GM18951 (cell line): ENCODE measurements around the gene ISG20L2.

Source experiments
- POLR2A ChIP-seq: IDR thresholded peaks from 4 replicates; pipeline ENCODE4 v1.6.1; 2011; ENCODE audit warnings: mild to moderate bottlenecking; ENCODE audit not compliant: insufficient read length, insufficient read depth; ENCODE audit errors: extremely low read depth
- in situ Hi-C: fragments of 300-500 bp; cut with MboI; formaldehyde crosslinking; loops from one replicate; pipeline ENCODE4 v1.12.0; 2022; ENCODE audit warnings: low sequenced_read_pairs, mixed read lengths, inconsistent platforms; ENCODE audit not compliant: unreplicated experiment

ISG20L2 gene

DNA sequence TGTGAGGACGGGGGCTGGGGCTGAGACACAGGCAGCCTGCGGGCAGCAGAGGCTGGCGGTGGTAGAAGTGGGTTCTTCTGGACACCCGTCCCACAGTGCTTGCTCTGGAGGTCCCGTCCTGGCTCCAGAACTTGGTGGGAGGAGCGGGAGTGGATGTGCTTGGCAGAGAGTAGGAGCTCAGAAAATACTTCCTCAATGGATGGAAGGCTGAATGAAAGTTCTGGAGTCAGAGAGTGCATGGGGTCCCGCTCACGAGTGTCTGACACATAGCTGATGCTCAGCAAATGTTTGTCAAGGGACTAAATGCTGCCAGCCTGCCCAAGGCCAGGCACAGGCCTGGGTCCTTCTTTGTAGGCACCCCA lies 37.9 kb downstream of the ISG20L2 start:
- in situ Hi-C loops = loop anchor here (25.0 kb wide), 1 partner anchor 172 kb away; the partner anchor contains the start of genes INSRR and NTRK1
- TF ChIP-seq POLR2A = no peak

DNA sequence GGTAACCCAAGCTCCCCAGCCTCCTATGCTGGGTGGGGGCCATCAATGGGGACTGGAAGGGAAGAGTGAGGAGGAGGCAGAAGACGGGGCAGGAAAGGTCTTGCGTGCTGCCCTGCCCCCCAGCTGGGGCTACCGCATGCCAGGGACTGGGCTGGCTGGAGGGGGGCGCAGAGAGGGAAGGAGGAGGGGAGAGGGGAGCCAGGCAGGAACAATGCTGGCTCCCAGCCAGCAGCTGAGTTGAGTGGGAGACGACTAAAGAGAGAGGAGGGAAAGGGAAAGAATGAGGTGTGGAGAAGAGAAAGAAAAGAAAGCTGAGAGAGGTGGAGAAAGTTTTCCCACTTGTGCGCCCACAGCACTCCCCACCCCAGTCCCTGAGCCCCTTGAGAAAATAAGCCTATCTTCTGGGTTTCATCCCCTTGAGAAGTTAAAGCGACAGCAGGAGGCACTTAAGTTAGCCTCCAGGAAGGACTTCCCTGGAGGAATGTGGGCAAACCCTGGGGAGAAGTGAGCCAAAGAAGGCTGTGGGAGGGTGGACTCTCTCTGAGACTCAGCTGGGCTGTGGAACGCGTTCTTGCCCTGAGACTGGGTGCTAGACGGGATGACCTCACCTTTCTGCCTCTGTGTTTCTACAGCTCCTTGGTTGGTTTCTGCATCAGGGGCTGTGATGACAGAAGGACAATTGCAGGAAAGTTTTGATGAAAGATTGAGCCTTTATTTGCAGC lies 38.5 kb downstream of the ISG20L2 start:
- in situ Hi-C loops = loop anchor here (25.0 kb wide), 1 partner anchor 172 kb away; the partner anchor contains the start of genes INSRR and NTRK1
- TF ChIP-seq POLR2A = no peak

DNA sequence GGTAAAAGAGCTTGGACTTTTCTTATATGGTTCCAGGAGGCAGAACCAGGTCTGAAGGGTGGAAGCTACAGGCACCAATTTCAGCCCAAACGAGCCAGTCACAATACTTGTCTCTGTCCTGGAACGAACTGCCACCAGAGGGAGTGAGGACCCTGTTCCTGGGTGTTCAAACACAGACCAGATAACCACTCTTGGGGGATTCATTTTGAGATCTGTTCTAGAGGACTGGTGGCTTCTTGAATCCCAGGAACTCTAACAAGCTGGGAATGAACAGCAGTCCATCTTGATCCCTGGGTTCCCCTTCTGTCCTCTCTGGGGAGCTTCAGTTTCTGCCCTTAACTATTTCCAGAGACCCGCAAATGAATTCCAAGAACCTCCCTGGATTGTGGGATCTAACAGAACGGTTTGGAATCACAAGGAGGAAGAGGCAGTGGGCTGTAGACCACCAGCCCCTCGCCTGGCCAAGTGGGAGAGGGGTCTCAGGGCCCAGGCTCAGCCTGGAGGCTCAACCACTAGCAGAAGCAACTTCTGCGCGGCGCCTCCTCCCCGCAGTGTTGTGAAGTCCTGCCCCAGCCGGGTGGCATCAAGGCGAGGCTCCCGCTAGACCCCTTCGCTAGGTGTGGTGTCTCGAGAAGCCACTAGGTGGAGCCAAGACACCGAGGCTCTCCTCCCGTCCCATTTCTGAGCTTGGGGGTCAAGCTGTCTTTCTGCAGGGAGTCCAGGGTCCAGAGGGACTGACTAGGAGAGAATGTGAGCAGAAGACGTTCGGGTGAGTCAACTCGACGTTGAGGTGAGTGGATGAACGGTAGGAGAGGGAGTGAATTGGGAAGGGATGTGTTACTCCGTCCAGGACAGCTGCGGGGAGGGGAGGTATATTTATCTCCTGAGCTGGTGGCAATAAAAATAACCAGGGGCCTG lies 39.3 kb downstream of the ISG20L2 start:
- TF ChIP-seq POLR2A = no peak
- in situ Hi-C loops = loop anchor here (25.0 kb wide), 1 partner anchor 173 kb away; the partner anchor contains the start of genes INSRR and NTRK1

GRCh38 chr1:156684227-156684782 lies 44.3 kb downstream of the ISG20L2 start:
- in situ Hi-C loops = loop anchor here (25.0 kb wide), 1 partner anchor 178 kb away; the partner anchor contains the start of genes INSRR and NTRK1
- TF ChIP-seq POLR2A = no peak

DNA sequence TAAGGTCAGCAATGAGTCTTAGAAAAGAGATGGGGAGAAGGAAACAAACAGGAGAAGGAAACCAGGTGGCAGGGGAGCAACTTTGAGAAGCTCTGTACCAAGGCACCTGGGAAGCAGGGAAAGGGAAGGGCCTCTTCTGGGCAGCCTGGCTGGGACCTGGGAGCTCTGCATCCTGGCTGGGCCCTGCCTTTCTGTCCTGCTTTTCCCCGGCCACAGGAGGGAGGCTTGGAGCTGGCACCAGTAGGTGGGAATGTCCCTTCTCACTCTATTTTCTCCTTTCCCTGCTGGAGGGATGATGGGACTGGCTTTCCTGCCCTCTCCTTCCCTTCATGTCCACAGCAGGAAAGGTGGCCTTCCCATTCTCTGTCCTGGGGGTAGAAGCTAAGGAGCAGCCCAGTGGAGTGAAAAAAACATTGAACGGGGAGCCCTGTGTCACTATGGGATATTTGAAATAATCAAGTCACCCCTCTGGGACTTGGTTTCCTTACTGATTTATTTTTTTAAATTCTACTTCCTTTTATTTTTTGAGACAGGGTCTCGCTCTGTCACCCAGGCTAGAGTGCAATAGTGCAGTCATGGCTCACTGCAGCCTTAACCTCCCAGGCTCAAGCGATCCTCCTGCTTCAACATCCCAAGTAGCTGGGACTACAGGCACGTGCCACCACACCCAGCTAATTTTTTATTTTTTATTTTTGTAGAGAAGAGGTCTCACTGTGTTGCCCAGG lies 46.2 kb downstream of the ISG20L2 start:
- no peak for TF ChIP-seq POLR2A
- in situ Hi-C loops = loop anchor here (25.0 kb wide), 1 partner anchor 180 kb away; the partner anchor contains the start of genes INSRR and NTRK1

GRCh38 chr1:156681196-156681960 lies 47.2 kb downstream of the ISG20L2 start:
- in situ Hi-C loops = loop anchor here (25.0 kb wide), 1 partner anchor 181 kb away; the partner anchor contains the start of genes INSRR and NTRK1
- TF ChIP-seq POLR2A = no peak

DNA sequence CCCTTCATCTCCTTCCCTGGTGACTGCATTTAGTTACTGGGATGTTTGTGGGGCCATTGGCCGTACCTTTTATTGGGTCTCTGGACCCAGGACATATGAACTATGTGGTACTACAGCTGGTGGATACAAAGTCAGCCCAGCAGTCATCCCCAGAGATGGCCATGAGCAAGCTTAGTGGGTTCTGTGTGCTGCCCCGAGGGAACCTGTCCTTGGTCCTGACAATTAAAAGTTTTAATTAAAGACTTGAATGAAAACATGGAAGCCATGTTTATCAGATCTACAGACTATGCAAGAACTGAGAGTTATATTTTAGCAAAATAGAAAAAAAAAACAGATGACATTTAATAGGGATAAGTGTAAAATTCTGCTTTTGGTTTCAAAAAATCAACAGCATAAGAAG lies 48.5 kb downstream of the ISG20L2 start:
- no peak for TF ChIP-seq POLR2A
- in situ Hi-C loops = loop anchor here (25.0 kb wide), 1 partner anchor 182 kb away; the partner anchor contains the start of genes INSRR and NTRK1

DNA sequence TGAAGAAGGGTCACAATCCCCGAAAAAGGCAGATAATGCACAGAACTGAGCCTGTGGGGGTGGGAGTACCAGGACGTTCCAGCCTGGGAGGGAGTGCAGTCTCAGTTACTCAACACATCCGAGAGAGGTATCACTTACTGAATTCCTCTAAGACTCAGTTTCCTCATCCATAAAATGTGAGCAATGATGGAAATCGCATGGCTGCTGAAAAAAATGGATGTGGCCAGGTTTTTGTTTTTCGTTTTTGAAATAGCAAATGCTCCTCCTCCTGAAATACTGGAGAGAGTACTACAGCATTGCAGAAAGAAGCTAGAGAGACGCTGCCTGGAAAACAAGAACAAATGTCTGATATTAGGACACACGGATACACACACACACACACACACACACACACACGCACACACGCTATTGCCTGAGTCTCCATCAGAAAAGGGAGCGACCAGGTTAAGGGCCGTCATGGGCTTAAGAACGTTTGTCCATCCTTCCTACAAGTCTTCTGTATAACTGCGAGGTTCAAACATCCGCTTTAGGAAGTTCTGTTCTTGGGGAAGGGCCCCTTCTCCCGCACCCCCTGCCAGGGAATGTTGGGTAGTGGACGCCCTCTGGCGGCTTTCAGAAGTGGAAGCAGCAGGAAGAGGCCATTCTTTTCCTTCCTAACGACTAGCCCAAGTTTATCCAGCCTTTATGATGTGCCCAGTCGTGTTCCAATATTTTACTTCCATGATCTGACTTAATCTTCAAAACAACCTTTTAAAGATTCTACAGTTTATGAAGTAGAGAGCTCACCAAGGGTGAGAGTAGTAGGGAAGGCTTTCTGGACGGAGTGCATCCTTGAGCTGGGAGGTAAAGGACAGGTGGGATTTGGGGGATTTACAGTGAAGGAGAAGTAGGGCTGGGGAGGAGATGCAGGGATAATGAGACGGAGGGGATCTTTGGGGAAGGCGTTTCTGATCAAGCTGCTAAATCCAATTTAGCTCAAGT lies 50.7 kb downstream of the ISG20L2 start:
- in situ Hi-C loops = loop anchor here (25.0 kb wide), 1 partner anchor 184 kb away; the partner anchor contains the start of genes INSRR and NTRK1
- no peak for TF ChIP-seq POLR2A

- in situ Hi-C loops = loop anchor here (25.0 kb wide), 1 partner anchor 185 kb away; the partner anchor contains the start of genes INSRR and NTRK1
- no peak for TF ChIP-seq POLR2A
These were observed 51.5 kb downstream of the ISG20L2 start, which contains the start of gene NES for GRCh38 chr1:156676820-156677615. Gene NES (minus strand): TSS chr1:156677407. CDS start chr1:156677264, 143 bp downstream.
